ENCODE results near the gene C13orf46. TPM values are rescaled to one million over a fixed set of nuclear protein-coding genes. Genes with fewer than 3 reads are reported as not detected.

Gene C13orf46
- total RNA-seq, 1 experiment from 2014 or later = 0.10 TPM

- no peak for DNase-seq (ENCODE audit: low read depth)
Observed at GRCh38 chr13:113956571-113956970, 17.3 kb downstream of the C13orf46 start.

GRCh38 chr13:113955691-113956090 lies 18.2 kb downstream of the C13orf46 start:
- DNase-seq (ENCODE audit: low read depth) = no peak

- no peak for DNase-seq (ENCODE audit: low read depth)
Observed at GRCh38 chr13:113955235-113955634, 18.6 kb downstream of the C13orf46 start.

- DNase-seq (ENCODE audit: low read depth) = no peak
Observed at GRCh38 chr13:113954046-113954835, 19.6 kb downstream of the C13orf46 start.

GRCh38 chr13:113953561-113953960 lies 20.3 kb downstream of the C13orf46 start:
- no peak for DNase-seq (ENCODE audit: low read depth)

GRCh38 chr13:113952983-113953520 lies 20.8 kb downstream of the C13orf46 start:
- no peak for DNase-seq (ENCODE audit: low read depth)

- no peak for DNase-seq (ENCODE audit: low read depth)
Observed at GRCh38 chr13:113952151-113952982, 21.5 kb downstream of the C13orf46 start.

GRCh38 chr13:113951246-113951999 lies 22.5 kb downstream of the C13orf46 start:
- DNase-seq (ENCODE audit: low read depth) = no peak

- no peak for DNase-seq (ENCODE audit: low read depth)
Observed at GRCh38 chr13:113950451-113951245, 23.2 kb downstream of the C13orf46 start.

GRCh38 chr13:113949546-113949945 lies 24.3 kb downstream of the C13orf46 start:
- no peak for DNase-seq (ENCODE audit: low read depth)

GRCh38 chr13:113948034-113948742 lies 25.7 kb downstream of the C13orf46 start:
- no peak for DNase-seq (ENCODE audit: low read depth)

GRCh38 chr13:113947311-113948033 lies 26.4 kb downstream of the C13orf46 start:
- no peak for DNase-seq (ENCODE audit: low read depth)

GRCh38 chr13:113946409-113947181 lies 27.3 kb downstream of the C13orf46 start:
- no peak for DNase-seq (ENCODE audit: low read depth)

GRCh38 chr13:113945857-113946408 lies 27.9 kb downstream of the C13orf46 start:
- no peak for DNase-seq (ENCODE audit: low read depth)

- no peak for DNase-seq (ENCODE audit: low read depth)
Observed at GRCh38 chr13:113943821-113944565, 29.9 kb downstream of the C13orf46 start.

GRCh38 chr13:113942591-113943103 lies 31.2 kb downstream of the C13orf46 start:
- no peak for DNase-seq (ENCODE audit: low read depth)

- DNase-seq (ENCODE audit: low read depth) = peak; percentile 84
Observed at GRCh38 chr13:113941571-113942191, 32.2 kb downstream of the C13orf46 start.

Measured in M059J (cell line).